GM18858 (cell line): Measurements from ENCODE around the gene HAGHL.
"Not testable (repeated sequence)": the region's sequence is repeated elsewhere in the genome, so short reads cannot be mapped to it uniquely, and the experiment has no call there.

Source experiments
- ATAC-seq: cut with Tn5 transposase; IDR thresholded peaks from one replicate; pipeline ENCODE4 v1.9.1; 2021; ENCODE audit not compliant: unreplicated experiment

HAGHL gene

GRCh38 chr16:732332-732731 is 5.4 kb downstream of the HAGHL start:
- ATAC-seq: no peak

DNA sequence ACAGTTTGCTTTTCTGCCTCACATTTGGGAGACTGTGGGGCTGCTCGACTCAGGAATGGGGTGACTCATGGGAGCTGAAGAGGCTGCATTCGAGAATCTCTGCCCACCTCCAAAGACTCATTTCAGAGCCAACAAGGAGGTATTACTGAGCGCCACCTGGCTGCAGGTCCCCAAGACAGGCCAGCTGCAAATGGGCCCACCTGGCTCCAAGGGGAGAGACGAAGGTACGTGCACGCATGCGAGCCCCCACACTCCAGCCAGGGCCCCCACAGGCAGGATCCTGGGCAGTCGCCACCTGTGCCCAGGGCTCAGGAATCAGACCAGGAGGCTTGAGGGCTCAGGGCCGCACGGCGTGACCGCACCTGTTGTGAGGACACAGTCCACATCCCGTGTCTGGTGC is 6.0 kb downstream of the HAGHL start:
- ATAC-seq: no peak

DNA sequence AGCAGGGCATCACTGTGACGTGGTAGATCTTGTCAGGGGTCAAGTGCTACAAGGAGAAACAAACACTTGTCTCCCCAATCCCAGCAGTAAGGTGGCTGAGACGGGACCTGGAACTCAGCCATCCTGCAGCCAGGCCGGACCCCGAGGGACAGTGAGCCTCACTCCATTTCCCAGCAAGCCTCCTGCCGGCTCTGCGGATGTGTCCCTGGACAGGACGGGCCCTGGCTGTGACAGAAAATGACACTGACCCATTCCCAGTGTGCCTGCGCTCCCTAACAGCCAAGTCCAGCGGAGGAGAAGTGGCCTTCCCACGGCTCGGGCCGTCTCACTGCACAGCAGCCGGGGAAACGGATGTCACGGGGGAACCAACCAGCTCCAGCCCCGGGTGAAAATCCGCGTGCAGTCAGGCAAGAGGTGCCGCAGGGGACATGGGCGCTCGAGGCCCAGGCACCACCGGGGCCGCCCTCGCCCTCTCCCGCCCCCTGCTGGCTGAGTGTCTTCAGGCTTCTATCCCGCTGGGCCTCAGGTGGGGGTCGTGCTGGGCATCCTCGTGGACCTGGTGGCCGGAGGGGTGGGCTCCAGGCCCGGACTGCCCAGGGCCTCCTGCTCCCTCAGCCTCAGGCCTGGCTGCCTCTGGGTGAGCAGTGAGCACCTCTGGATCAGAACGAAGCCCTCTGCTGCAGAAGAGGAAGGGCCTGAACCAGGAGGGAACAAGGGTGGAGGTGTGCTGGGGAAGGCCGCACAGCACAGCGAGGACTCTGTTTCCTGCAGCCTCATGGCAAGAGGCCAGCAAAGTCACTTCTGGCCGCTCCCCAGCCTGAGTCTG is 6.7 kb downstream of the HAGHL start:
- no peak for ATAC-seq

DNA sequence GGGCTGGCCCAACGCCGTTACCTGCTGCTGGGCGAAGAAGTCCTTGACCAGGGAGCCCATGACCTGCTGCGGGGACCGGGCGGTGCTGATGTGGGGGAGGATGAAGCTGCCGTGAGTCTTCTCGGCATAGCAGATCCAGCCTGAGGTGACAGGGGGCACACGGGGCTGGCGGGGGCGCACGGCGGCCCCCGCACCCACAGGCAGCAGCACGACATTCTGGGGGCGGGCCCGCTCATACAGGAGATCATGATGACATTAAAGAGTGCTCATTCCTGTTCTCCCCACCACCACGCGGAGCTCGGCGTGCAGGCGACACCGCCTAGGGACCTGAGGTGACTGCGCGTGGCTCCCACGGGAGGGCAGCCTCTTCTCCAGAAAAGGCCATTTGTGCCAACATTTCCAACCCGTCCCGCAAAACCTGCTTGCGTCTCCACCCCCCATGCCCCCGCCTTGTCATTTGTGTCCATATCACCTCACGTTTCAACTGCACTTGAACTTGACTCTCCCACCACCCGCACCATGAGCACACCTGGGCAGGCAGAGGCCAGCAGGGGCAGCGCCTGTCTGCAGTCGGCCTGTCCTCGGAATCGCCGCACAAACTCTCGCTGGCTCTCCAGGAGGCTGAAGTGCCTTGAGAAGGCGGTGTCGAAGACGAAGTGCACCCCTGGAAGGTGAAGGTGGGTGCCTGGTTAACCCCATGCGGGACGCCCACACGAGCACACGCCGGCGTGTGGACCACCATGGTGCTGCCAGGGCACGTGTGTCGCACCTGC is 7.5 kb downstream of the HAGHL start:
- ATAC-seq: no peak

- no peak for ATAC-seq
These were observed 8.3 kb downstream of the HAGHL start for GRCh38 chr16:734981-735881.

DNA sequence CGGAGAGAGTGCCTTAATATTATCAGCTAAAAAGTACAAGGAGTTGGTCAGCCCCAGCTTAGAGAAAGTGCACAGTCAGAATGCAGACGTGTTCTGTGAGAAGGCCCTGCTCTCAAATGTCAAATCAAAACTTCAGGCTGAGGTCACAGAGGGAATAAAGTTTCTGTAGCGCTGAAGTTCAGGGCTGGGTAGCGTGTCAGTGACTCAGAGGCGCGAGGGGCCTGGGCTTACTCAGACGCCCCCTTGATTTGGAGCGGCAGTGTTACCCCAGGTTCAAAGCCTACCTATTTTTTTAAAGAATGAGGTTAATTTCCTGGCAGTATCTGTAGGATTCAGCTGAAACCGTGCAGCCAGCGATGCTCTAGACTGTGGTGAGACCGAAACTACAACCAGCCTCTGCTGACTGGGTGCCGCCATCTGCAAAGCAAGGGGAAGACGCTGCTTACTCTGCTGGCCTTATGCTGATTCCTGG is 9.1 kb downstream of the HAGHL start:
- no peak for ATAC-seq

GRCh38 chr16:736936-737481 is 10.1 kb downstream of the HAGHL start:
- no peak for ATAC-seq

DNA sequence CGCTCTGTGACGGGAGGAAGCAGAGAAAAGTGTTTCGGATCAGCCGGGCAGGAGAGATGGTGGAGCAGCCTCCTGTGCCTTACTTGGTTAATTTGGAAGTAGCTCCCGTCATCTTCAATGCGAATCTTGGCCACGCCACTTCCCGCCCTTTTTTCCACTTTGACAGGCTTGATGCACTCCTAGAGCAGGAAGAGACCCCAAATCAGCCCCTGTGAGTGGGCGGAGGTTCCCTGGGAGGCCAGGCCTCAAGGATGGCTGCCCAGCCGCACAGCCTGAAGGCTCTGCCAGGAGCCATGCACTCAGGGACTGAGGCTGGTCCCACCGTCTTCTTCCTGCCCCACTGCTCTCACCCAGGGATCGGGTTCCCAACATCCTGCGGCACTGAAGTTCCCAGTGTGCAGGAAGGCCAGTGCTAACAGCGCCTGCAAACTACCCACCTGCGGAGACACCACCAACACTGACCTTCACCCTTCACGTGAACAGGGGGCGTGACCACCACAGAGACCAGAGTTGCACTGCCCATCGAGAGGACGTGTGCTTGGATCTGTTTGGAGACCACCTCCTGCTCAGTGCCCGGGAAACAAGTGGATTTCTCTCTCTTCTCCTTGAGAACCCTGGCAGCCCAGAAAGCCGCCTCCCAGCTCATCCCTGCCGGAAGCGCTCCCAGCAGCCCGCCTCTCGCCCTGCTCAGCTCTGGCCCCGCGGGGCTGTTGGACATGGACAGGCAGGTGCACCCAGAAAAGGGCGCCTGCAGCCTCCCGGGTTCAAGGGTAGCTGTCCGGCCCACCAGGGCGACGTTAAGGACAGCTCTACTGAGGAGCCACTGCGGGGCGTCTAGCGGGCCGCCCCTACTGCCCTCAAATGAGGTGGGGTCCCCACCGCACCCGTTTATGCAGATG is 12.9 kb downstream of the HAGHL start:
- ATAC-seq: no peak

- ATAC-seq: peak; percentile 6
These were observed 13.5 kb downstream of the HAGHL start for GRCh38 chr16:740459-740763.

- ATAC-seq: peak; percentile 64
These were observed 14.0 kb downstream of the HAGHL start, which contains the start of gene CIAO3 for GRCh38 chr16:740764-741505. Gene CIAO3 (minus strand): TSS chr16:740997. CDS start chr16:740985, 12 bp downstream.

GRCh38 chr16:741986-742629 is 15.2 kb downstream of the HAGHL start:
- no peak for ATAC-seq

GRCh38 chr16:742894-743293 is 16.0 kb downstream of the HAGHL start:
- ATAC-seq: not testable (repeated sequence)

GRCh38 chr16:743794-744500 is 17.0 kb downstream of the HAGHL start:
- ATAC-seq: no peak

DNA sequence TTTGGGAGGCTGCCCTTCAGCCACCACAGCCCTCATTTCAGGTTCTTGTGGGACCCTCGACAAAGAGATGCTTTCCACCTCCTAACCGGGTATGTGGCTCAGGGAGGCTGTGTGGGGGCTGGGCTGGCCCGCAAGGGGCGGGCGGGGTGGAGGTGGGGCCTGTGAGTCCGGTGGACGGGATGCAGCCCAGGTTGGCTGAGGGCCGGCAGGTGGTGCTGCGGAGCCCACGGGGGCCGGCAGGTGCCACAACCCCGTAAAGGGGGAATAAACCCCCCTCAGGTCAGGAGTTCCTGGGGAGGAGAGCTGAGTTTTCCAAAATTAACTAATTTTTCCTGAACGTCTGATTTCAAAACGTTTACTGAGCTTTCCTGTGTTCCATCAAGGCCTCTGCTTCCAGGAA is 18.8 kb downstream of the HAGHL start:
- no peak for ATAC-seq

GRCh38 chr16:746637-747036 is 19.7 kb downstream of the HAGHL start:
- ATAC-seq: no peak

DNA sequence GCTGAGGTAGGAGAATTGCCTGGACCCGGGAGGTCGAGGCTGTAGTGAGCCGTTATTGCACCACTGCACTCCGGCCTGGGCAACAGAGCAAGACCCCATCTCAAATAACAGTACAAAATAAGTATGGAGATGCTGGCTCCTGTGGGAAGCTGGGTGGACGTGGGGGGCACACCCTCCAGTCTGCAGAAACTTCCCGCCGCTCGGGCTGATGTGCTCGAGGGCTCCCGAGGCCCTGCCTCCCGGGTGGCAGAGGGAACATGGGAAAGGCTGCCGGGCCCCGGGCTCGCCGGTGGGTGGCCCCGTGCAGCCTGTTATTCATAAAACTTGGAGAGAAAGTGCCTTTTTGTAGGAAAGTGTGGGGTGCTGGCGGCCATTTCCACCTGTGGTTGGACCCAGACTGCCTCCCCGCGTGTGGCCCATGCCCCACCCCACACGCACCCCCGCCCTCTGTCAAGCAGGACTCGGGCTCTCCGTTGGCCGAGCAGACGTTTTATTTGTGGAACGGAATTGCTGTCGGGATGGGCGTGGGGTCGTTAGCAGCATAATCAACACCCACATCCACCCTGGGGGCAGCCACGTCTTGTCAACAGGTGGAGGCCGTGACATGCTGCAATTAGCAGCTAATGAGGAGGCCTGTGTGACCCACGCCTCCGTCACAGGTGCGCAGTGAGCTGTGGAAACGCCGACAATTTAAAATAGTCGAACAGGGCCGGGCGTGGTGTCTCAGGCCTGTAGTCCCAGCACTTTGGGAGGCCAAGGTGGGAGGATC is 21.3 kb downstream of the HAGHL start:
- no peak for ATAC-seq

- no peak for ATAC-seq
These were observed 22.1 kb downstream of the HAGHL start for GRCh38 chr16:749010-749409.
